ENCODE measurements around the gene GSPT1. TPM values are rescaled to one million over a fixed set of nuclear protein-coding genes. Genes with fewer than 3 reads are reported as not detected.
"Not testable (repeated sequence)": the region's sequence is repeated elsewhere in the genome, so short reads cannot be mapped to it uniquely, and the experiment has no call there.

Gene GSPT1
- total and polyA plus RNA-seq, 2 experiments from 2014 or later: 126 to 146 TPM

GRCh38 chr16:11955713-11956123, 40.0 kb upstream of the GSPT1 start (continued):
- TF ChIP-seq REST (IDR thresholded peaks at IDR 0.05; ENCODE audit: unreplicated experiment) (no peak), STAT1 (IDR thresholded peaks at IDR 0.05; ENCODE audit: unreplicated experiment) (no peak), NANOG (IDR thresholded peaks at IDR 0.05; ENCODE audit: borderline replicate concordance) (no peak), CTCF (conservative IDR thresholded peaks at IDR 0.05; ENCODE audit: low read depth in 2 of 2) (no peak), EZH2 (IDR thresholded peaks at IDR 0.05; ENCODE audit: low read depth, unreplicated experiment) (no peak)

- H3K9me2 ChIP-seq (ENCODE audit: insufficient read depth); H3K9me3 Mint-ChIP-seq; H3K27me3 ChIP-seq (ENCODE audit: insufficient read depth); H3K27ac Mint-ChIP-seq; H3K36me3 ChIP-seq (ENCODE audit: insufficient read depth); H2AFZ ChIP-seq; H3K4me2 ChIP-seq; H3F3A ChIP-seq (replicated peaks; ENCODE audit: low read depth); H3K27ac ChIP-seq (ENCODE audit: low read depth); H3K4me1 ChIP-seq (ENCODE audit: insufficient read depth); H3K27me3 Mint-ChIP-seq (ENCODE audit: insufficient read depth, low read depth, poor library complexity); DNase-seq (ENCODE audit: low spot score); H3K4me1 Mint-ChIP-seq; H3K4me3 ChIP-seq; ATAC-seq; H3K79me2 ChIP-seq (replicated peaks; ENCODE audit: insufficient read depth); H3K4me3 Mint-ChIP-seq; H4K20me1 ChIP-seq (replicated peaks; ENCODE audit: insufficient read depth); H3K36me3 Mint-ChIP-seq (ENCODE audit: low read depth): not testable (repeated sequence)
Measured at GRCh38 chr16:11953576-11953975, 37.8 kb upstream of the GSPT1 start.

- H3K27me3 ChIP-seq (ENCODE audit: insufficient read depth): no peaks in the 10 kb centered on the region
- no peak overlapping the region for H3K27ac ChIP-seq (ENCODE audit: low read depth)
- no peaks in the 10 kb centered on the region for H3K79me2 ChIP-seq (replicated peaks; ENCODE audit: insufficient read depth)
- no peak overlapping the region; the same call in 1 of the 2 replicates for H2AFZ ChIP-seq
- no peaks in the 10 kb centered on the region for H3K9me2 ChIP-seq (ENCODE audit: insufficient read depth)
- H4K20me1 ChIP-seq (replicated peaks; ENCODE audit: insufficient read depth): no peaks in the 10 kb centered on the region
- H3K4me1 ChIP-seq (ENCODE audit: insufficient read depth): 0 out of 2 replicates have a peak, but pooled peaks cover 6% of the 10 kb centered on the region
- H3K4me2 ChIP-seq: no peak overlapping the region
- H3K27me3 Mint-ChIP-seq (ENCODE audit: insufficient read depth, low read depth, poor library complexity): peaks cover 9% of the 10 kb centered on the region
- no peak for DNase-seq (ENCODE audit: low spot score)
- no peak overlapping the region for H3K4me3 ChIP-seq
- no peaks in the 10 kb centered on the region for H3F3A ChIP-seq (replicated peaks; ENCODE audit: low read depth)
- H3K36me3 Mint-ChIP-seq (ENCODE audit: low read depth): no peaks in the 10 kb centered on the region
- H3K36me3 ChIP-seq (ENCODE audit: insufficient read depth): no peaks in the 10 kb centered on the region
- H3K4me1 Mint-ChIP-seq: peaks cover 6% of the 10 kb centered on the region; the same call in 2 of the 3 replicates
- no peak overlapping the region for H3K27ac Mint-ChIP-seq
- no peak overlapping the region for H3K4me3 Mint-ChIP-seq
- no peaks in the 10 kb centered on the region for H3K9me3 Mint-ChIP-seq
- ATAC-seq: no peak
- TF ChIP-seq CTCF (conservative IDR thresholded peaks at IDR 0.05; ENCODE audit: low read depth in 2 of 2) (no peak), ETS1 (IDR thresholded peaks at IDR 0.05) (no peak), ZNF331 (CRISPR knock-in tag; IDR thresholded peaks at IDR 0.05; ENCODE audit: low read depth) (no peak), JUNB (IDR thresholded peaks at IDR 0.05; ENCODE audit: unreplicated experiment) (no peak)
Measured at GRCh38 chr16:11950388-11950787, 34.6 kb upstream of the GSPT1 start.
